Sciatic nerve (tissue), 2 donors: ENCODE results near the gene NAV3. TPM values are rescaled to one million over a fixed set of nuclear protein-coding genes. Genes with fewer than 3 reads are reported as not detected.

Experiments used
- ATAC-seq: fragments of 200-7000 bp; cut with Tn5 transposase; one replicate; pipeline ENCODE4 v1.9.1; 2020; ENCODE audit warnings: mild to moderate bottlenecking, moderate library complexity
- DNase-seq: peaks from one replicate; pipeline ENCODE4 v3.0.0-alpha.2; 2020; ENCODE audit warnings: low spot score
- intact Hi-C: fragments of 100-400 bp; cut with DNase I; formaldehyde crosslinking; loops from one replicate; pipeline ENCODE4 v1.14.2; 2022
- total RNA-seq: library from RNA; stranded (reverse); fragmentation: NEBNext Ultra II Directional; extraction: Animal tissue kit (Norgen Biotek cat#: 25700); gene quantifications from one replicate; pipeline ENCODE4 v1.2.1, GENCODE V29; 2021
- donor health status: DM: no; HTN: no; CAD: no.
- donor health status: DM: no; HTN: no; CAD: no.

Gene NAV3
- total RNA-seq, 1 donor from 2014 or later: 50.9 TPM

GRCh38 chr12:77963576-77964178, 133.0 kb downstream of the NAV3 start:
- intact Hi-C loops: no loop called here
- no peak for ATAC-seq
- DNase-seq: no peak

- DNase-seq (no peak), ATAC-seq (no peak)
- intact Hi-C loops: no loop called here
Observed at GRCh38 chr12:77965790-77966189, 135.1 kb downstream of the NAV3 start.

- peak; percentile 22 for ATAC-seq
- intact Hi-C loops: no loop called here
- no peak for DNase-seq
Observed at GRCh38 chr12:77968021-77968420, 137.3 kb downstream of the NAV3 start.

- intact Hi-C loops: no loop called here
- DNase-seq: no peak
- peak; percentile 22 for ATAC-seq
Observed at GRCh38 chr12:77968571-77968970, 137.9 kb downstream of the NAV3 start.

GRCh38 chr12:77973579-77973978, 142.9 kb downstream of the NAV3 start:
- intact Hi-C loops: no loop called here
- no peak for ATAC-seq
- DNase-seq: no peak

GRCh38 chr12:77974645-77975044, 144.0 kb downstream of the NAV3 start:
- ATAC-seq (no peak), DNase-seq (no peak)
- intact Hi-C loops: no loop called here

GRCh38 chr12:77979597-77980250, 149.0 kb downstream of the NAV3 start:
- no peak for DNase-seq
- intact Hi-C loops: no loop called here
- ATAC-seq: no peak

- no peak for DNase-seq
- intact Hi-C loops: no loop called here
- ATAC-seq: no peak
Observed at GRCh38 chr12:77980782-77981181, 150.1 kb downstream of the NAV3 start.

- ATAC-seq: peak; percentile 71
- intact Hi-C loops: no loop called here
- no peak for DNase-seq
Observed at GRCh38 chr12:77983859-77984258, 153.2 kb downstream of the NAV3 start.

GRCh38 chr12:77992760-77993159, 162.1 kb downstream of the NAV3 start:
- ATAC-seq (peak; percentile 48), DNase-seq (no peak)
- intact Hi-C loops: no loop called here

- DNase-seq (no peak), ATAC-seq (no peak)
- intact Hi-C loops: no loop called here
Observed at GRCh38 chr12:77993658-77994057, 163.0 kb downstream of the NAV3 start.

- no peak for DNase-seq
- intact Hi-C loops: no loop called here
- no peak for ATAC-seq
Observed at GRCh38 chr12:77995436-77996167, 164.9 kb downstream of the NAV3 start.

GRCh38 chr12:77996670-77997069, 166.0 kb downstream of the NAV3 start:
- intact Hi-C loops: no loop called here
- DNase-seq (no peak), ATAC-seq (no peak)

GRCh38 chr12:77998236-77998786, 167.6 kb downstream of the NAV3 start:
- DNase-seq (no peak), ATAC-seq (no peak)
- intact Hi-C loops: no loop called here

GRCh38 chr12:77999074-77999715, 168.5 kb downstream of the NAV3 start:
- no peak for DNase-seq
- intact Hi-C loops: no loop called here
- peak; percentile 52 for ATAC-seq

GRCh38 chr12:78002878-78003277, 172.2 kb downstream of the NAV3 start:
- DNase-seq (no peak), ATAC-seq (no peak)

GRCh38 chr12:78004249-78005093, 173.8 kb downstream of the NAV3 start:
- DNase-seq (no peak), ATAC-seq (no peak)
- intact Hi-C loops: loop anchor here (5.0 kb wide), 1 partner anchor 947 kb away; no protein-coding TSS in a partner anchor

More at GRCh38 chr12:78002878-78003277, 172.2 kb downstream of the NAV3 start:
- intact Hi-C loops: no loop called here

- no peak for ATAC-seq
- intact Hi-C loops: loop anchor here (5.0 kb wide), 1 partner anchor 948 kb away; no protein-coding TSS in a partner anchor
- DNase-seq: no peak
Observed at GRCh38 chr12:78005094-78005492, 174.4 kb downstream of the NAV3 start.
